Gastroesophageal sphincter (tissue), 3 donors: ENCODE data around the gene PMF1.

Experiments used
- EP300 ChIP-seq: sonication (generic); formaldehyde crosslinking; IDR thresholded peaks from one replicate; pipeline ENCODE4 v1.6.1; 2017; ENCODE audit warnings: antibody characterized with exemption, mild to moderate bottlenecking
- POLR2A ChIP-seq, 2 donors: fragments of 450-650 bp; IDR thresholded peaks; one replicate each; pipeline ENCODE4 v1.6.1; 2017; ENCODE audit warnings: antibody characterized with exemption in 2 of 2, mild to moderate bottlenecking in 2 of 2, moderate library complexity in 1 of 2
- TF ChIP-seq, protein P1 (sequence below), 4 experiments: fragments of 200-600 bp in 2 of 4; fragments of 450-650 bp in 2 of 4; sonication (generic) in 1 of 4; IDR thresholded peaks; one replicate each; pipeline ENCODE4 v1.5.1; 2017 to 2019; ENCODE audit warnings: antibody characterized with exemption in 4 of 4, mild to moderate bottlenecking in 2 of 4, moderate library complexity in 2 of 4

- TF ChIP-seq, protein P1, sequence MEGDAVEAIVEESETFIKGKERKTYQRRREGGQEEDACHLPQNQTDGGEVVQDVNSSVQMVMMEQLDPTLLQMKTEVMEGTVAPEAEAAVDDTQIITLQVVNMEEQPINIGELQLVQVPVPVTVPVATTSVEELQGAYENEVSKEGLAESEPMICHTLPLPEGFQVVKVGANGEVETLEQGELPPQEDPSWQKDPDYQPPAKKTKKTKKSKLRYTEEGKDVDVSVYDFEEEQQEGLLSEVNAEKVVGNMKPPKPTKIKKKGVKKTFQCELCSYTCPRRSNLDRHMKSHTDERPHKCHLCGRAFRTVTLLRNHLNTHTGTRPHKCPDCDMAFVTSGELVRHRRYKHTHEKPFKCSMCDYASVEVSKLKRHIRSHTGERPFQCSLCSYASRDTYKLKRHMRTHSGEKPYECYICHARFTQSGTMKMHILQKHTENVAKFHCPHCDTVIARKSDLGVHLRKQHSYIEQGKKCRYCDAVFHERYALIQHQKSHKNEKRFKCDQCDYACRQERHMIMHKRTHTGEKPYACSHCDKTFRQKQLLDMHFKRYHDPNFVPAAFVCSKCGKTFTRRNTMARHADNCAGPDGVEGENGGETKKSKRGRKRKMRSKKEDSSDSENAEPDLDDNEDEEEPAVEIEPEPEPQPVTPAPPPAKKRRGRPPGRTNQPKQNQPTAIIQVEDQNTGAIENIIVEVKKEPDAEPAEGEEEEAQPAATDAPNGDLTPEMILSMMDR (IDR thresholded peaks at IDR 0.05), result no peak
- no peak for TF ChIP-seq POLR2A (IDR thresholded peaks at IDR 0.05)
- TF ChIP-seq EP300, result no peak
Measured at GRCh38 chr1:156203331-156203730, 9.5 kb upstream of the PMF1 start.
